ENCODE measurements around the gene USP2.

Gene USP2

DNA sequence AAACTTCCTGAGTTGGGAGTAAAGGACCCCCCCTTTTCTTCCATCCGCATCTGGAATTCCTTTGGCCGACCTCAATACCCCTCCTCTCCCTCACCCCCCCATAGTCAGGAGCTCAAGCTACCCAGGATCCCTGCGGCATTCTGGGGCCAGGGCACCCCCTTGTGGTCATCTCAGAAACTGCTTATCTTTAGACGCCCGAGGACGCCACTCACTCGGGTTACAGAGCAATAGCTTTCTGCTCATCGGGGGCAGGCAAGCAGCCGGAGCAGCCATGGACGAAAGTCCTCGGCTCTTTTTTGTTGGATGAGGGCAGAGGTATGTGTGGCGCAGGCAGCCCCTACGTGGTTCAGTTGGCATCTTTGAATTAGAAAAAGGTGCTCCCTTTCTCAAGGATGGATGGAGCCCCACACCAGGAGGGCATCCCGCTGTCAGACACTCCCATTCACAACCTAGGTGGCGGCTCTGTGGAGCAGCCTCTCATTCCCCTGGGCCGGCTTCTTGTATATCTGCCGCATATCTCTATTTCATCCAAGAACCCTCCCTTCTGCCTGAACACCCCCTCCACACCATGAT is 43.1 kb downstream of the USP2 start:
- no peaks in the 10 kb centered on the region for H3K9me3 ChIP-seq (ENCODE audit: control insufficient read depth in 1 of 2, low read length in 2 of 2)
- peak overlapping the region; percentile 11 to 67 for H3K4me3 ChIP-seq (ENCODE audit: low read depth in 1 of 2, low read length in 2 of 2)
- no peaks in the 10 kb centered on the region for H3K27me3 ChIP-seq (ENCODE audit: low read depth, low read length)
- peaks cover 12 to 66% of the 10 kb centered on the region in 2 donors for H3K4me1 ChIP-seq (ENCODE audit: control insufficient read depth in 1 of 2, insufficient read depth in 2 of 2, low read length in 2 of 2)
- no peaks in the 10 kb centered on the region for H3K36me3 ChIP-seq (ENCODE audit: control insufficient read depth in 1 of 2, insufficient read depth in 2 of 2, low read length in 2 of 2)
- peak overlapping the region; percentile 16 for H3K27ac ChIP-seq (ENCODE audit: low read length)

- peak overlapping the region in 1 of 2 donors; percentile 67 for H3K4me3 ChIP-seq (ENCODE audit: low read depth in 1 of 2, low read length in 2 of 2)
Measured at GRCh38 chr11:119337581-119338317, 43.7 kb downstream of the USP2 start.

GRCh38 chr11:119336744-119337469 is 44.6 kb downstream of the USP2 start:
- no peaks in the 10 kb centered on the region for H3K9me3 ChIP-seq (ENCODE audit: control insufficient read depth in 1 of 2, low read length in 2 of 2)
- no peaks in the 10 kb centered on the region for H3K36me3 ChIP-seq (ENCODE audit: control insufficient read depth in 1 of 2, insufficient read depth in 2 of 2, low read length in 2 of 2)
- H3K4me3 ChIP-seq (ENCODE audit: low read depth in 1 of 2, low read length in 2 of 2), result no peak overlapping the region
- no peaks in the 10 kb centered on the region for H3K27me3 ChIP-seq (ENCODE audit: low read depth, low read length)
- peaks cover 12 to 66% of the 10 kb centered on the region in 2 donors for H3K4me1 ChIP-seq (ENCODE audit: control insufficient read depth in 1 of 2, insufficient read depth in 2 of 2, low read length in 2 of 2)
- peak overlapping the region; percentile 40 for H3K27ac ChIP-seq (ENCODE audit: low read length)

More at GRCh38 chr11:119337581-119338317, 43.7 kb downstream of the USP2 start:
- Histone ChIP-seq H3K9me3 (ENCODE audit: control insufficient read depth in 1 of 2, low read length in 2 of 2) (no peaks in the 10 kb centered on the region), H3K27me3 (ENCODE audit: low read depth, low read length) (no peaks in the 10 kb centered on the region), H3K4me1 (ENCODE audit: control insufficient read depth in 1 of 2, insufficient read depth in 2 of 2, low read length in 2 of 2) (peaks cover 12 to 66% of the 10 kb centered on the region in 2 donors), H3K36me3 (ENCODE audit: control insufficient read depth in 1 of 2, insufficient read depth in 2 of 2, low read length in 2 of 2) (no peaks in the 10 kb centered on the region), H3K27ac (ENCODE audit: low read length) (peak overlapping the region; percentile 40)

DNA sequence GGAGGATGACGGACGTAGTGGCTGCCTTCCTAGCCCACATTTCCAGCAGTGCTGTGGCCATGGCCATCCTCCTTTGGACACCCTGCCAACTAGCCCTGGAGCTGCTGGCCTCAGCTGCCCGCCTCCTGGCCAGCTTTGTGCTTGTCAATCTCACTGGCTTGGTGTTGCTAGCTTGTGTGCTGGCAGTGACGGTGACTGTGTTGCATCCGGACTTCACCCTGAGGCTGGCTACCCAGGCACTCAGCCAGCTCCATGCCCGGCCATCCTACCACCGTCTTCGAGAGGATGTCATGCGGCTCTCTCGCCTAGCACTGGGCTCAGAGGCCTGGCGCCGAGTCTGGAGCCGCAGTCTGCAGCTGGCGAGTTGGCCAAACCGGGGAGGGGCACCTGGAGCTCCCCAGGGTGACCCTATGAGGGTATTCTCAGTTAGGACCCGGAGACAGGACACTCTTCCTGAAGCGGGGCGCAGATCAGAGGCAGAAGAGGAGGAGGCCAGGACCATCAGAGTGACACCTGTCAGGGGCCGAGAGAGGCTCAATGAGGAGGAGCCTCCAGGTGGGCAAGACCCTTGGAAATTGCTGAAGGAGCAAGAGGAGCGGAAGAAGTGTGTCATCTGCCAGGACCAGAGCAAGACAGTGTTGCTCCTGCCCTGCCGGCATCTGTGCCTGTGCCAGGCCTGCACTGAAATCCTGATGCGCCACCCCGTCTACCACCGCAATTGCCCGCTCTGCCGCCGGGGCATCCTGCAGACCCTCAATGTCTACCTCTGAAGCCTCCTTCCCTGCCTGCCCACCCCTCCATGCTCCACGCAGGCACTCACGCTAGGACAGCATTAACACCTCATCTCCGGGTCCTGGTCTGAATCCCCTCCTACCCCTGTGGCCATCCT is 45.6 kb downstream of the USP2 start:
- H3K27ac ChIP-seq (ENCODE audit: low read length), result no peak overlapping the region
- peaks cover 12 to 59% of the 10 kb centered on the region in 2 donors for H3K4me1 ChIP-seq (ENCODE audit: control insufficient read depth in 1 of 2, insufficient read depth in 2 of 2, low read length in 2 of 2)
- H3K9me3 ChIP-seq (ENCODE audit: control insufficient read depth in 1 of 2, low read length in 2 of 2), result no peaks in the 10 kb centered on the region
- no peaks in the 10 kb centered on the region for H3K36me3 ChIP-seq (ENCODE audit: control insufficient read depth in 1 of 2, insufficient read depth in 2 of 2, low read length in 2 of 2)
- peak overlapping the region; percentile 81 to 86 for H3K4me3 ChIP-seq (ENCODE audit: low read depth in 1 of 2, low read length in 2 of 2)
- no peaks in the 10 kb centered on the region for H3K27me3 ChIP-seq (ENCODE audit: low read depth, low read length)

DNA sequence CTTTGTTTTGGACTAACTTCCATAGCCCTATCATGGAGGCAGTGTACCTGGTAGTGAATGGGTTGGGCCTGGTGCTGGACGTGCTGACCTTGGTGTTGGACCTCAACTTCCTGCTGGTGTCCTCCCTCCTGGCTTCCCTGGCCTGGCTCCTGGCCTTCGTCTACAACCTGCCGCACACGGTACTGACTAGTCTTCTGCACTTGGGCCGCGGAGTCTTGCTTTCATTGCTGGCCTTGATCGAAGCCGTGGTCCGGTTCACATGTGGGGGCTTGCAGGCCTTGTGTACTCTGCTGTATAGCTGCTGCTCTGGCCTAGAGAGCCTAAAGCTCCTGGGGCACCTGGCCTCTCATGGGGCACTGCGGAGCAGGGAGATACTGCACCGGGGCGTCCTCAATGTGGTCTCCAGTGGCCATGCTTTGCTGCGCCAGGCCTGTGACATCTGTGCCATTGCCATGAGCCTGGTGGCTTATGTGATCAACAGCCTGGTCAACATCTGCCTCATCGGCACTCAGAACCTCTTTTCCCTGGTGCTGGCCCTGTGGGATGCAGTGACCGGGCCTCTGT is 46.3 kb downstream of the USP2 start:
- H3K27me3 ChIP-seq (ENCODE audit: low read depth, low read length), result no peaks in the 10 kb centered on the region
- peaks cover 12 to 53% of the 10 kb centered on the region in 2 donors for H3K4me1 ChIP-seq (ENCODE audit: control insufficient read depth in 1 of 2, insufficient read depth in 2 of 2, low read length in 2 of 2)
- H3K27ac ChIP-seq (ENCODE audit: low read length), result peak overlapping the region; percentile 76
- no peaks in the 10 kb centered on the region for H3K9me3 ChIP-seq (ENCODE audit: control insufficient read depth in 1 of 2, low read length in 2 of 2)
- H3K36me3 ChIP-seq (ENCODE audit: control insufficient read depth in 1 of 2, insufficient read depth in 2 of 2, low read length in 2 of 2), result no peaks in the 10 kb centered on the region
- H3K4me3 ChIP-seq (ENCODE audit: low read depth in 1 of 2, low read length in 2 of 2), result peak overlapping the region; percentile 81 to 86

DNA sequence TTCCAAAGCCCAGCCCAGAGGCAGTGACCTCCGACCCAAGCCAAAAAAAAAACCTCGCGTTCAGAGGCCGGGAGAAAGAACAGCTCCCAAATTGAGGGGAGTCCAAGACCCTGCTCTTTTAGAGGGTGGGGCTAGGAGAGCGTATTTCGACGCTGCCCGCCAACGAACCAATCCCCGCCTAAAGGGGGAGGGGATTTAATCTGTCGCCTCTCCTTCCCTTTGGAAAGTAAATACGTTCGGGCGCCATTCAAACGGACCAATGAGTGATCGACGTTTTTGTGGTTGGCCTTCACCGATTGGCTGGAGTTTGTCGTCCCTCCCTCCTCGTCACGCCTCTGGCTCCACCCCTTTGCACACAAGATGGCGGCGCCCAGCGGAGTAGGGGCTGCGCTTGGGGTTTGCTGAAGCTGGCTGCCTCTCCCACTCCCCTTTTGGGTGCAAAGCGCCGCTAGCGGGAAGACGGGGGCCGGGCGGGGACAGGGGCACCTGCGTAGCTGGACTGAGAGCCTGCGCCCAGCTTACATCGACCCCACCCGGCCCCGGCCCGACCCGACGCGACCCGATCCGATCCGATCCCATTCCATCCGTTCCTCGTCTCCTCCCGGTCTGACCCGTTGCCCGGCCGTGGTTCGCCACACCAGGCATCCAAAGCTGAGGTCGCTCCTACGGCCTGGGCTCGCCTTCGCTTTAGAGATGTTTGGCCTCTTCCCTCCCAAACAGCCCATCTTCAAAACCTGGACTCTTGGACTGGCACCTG is 47.1 kb downstream of the USP2 start, which contains the start of gene RNF26:
RNF26 (plus strand) TSS at position 354 of the 757 bp plus-strand sequence. CDS start 596 bp downstream, outside the sequence.
- Histone ChIP-seq H3K36me3 (ENCODE audit: control insufficient read depth in 1 of 2, insufficient read depth in 2 of 2, low read length in 2 of 2) (no peaks in the 10 kb centered on the region), H3K4me1 (ENCODE audit: control insufficient read depth in 1 of 2, insufficient read depth in 2 of 2, low read length in 2 of 2) (peaks cover 12 to 45% of the 10 kb centered on the region in 2 donors), H3K27ac (ENCODE audit: low read length) (peak within 1 kb of the TSS; percentile 76), H3K9me3 (ENCODE audit: control insufficient read depth in 1 of 2, low read length in 2 of 2) (no peaks in the 10 kb centered on the region), H3K27me3 (ENCODE audit: low read depth, low read length) (no peaks in the 10 kb centered on the region), H3K4me3 (ENCODE audit: low read depth in 1 of 2, low read length in 2 of 2) (peak within 1 kb of the TSS; percentile 81 to 86)

DNA sequence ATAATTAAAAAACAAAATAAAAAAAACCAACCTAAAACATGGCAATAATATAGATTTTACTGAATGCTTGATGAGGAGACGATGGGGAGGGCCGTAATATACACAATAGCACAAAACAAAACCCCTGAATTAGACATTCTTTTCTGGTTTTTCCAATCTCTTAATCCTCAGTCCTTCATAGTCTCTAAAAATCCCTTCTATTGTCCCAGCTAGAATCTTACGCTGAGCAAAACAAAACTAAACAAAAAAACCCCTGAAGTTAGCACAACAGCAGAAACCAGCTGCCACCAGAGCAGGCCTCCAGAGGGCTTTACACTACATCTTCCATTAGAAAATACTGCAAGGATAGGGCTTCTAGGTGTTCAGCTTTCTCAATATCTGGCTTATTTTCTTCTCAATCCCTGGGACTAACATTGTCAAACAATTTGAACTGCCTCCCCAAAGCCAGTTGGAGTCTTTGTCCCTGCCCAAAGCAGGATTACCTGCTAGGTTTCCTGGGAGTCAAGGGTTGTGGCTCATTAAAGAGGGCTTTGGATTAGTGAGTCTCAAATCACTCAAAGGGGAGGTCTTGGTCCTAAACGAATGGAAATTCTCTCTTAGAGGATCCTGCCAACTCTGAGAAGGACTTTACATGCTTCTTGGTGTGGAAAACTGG is 49.3 kb downstream of the USP2 start:
- Histone ChIP-seq H3K4me3 (ENCODE audit: low read depth in 1 of 2, low read length in 2 of 2) (no peak overlapping the region), H3K9me3 (ENCODE audit: control insufficient read depth in 1 of 2, low read length in 2 of 2) (no peaks in the 10 kb centered on the region), H3K36me3 (ENCODE audit: control insufficient read depth in 1 of 2, insufficient read depth in 2 of 2, low read length in 2 of 2) (no peaks in the 10 kb centered on the region), H3K27ac (ENCODE audit: low read length) (no peak overlapping the region), H3K27me3 (ENCODE audit: low read depth, low read length) (no peaks in the 10 kb centered on the region), H3K4me1 (ENCODE audit: control insufficient read depth in 1 of 2, insufficient read depth in 2 of 2, low read length in 2 of 2) (peaks cover 9 to 24% of the 10 kb centered on the region in 2 donors)

DNA sequence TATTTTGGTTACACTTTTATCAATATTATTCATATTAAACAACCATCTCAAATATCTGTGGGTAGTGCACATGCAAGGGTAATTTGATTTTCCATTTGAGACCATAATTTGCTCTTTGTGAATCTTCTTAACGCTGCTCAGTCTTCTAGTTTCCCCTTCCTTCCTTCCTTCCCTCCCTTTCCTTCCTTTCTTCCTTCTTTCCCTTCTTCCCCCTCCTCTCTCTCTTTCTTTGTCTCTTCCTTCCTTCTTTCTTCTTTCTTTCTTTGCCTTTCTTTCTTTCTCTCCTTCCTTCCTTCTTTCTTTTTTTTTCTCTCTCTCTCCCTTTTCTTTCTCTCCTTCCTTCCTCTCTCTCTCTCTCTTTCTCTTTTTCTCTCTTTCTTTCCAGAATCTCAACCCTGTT is 51.3 kb downstream of the USP2 start:
- no peak overlapping the region for H3K27ac ChIP-seq (ENCODE audit: low read length)
- H3K4me3 ChIP-seq (ENCODE audit: low read depth in 1 of 2, low read length in 2 of 2), result no peak overlapping the region
- H3K27me3 ChIP-seq (ENCODE audit: low read depth, low read length), result no peaks in the 10 kb centered on the region
- no peaks in the 10 kb centered on the region for H3K36me3 ChIP-seq (ENCODE audit: control insufficient read depth in 1 of 2, insufficient read depth in 2 of 2, low read length in 2 of 2)
- no peaks in the 10 kb centered on the region for H3K9me3 ChIP-seq (ENCODE audit: control insufficient read depth in 1 of 2, low read length in 2 of 2)
- H3K4me1 ChIP-seq (ENCODE audit: control insufficient read depth in 1 of 2, insufficient read depth in 2 of 2, low read length in 2 of 2), result peaks cover 5% of the 10 kb centered on the region in 2 donors

- Histone ChIP-seq H3K4me3 (ENCODE audit: low read depth in 1 of 2, low read length in 2 of 2) (no peak overlapping the region), H3K9me3 (ENCODE audit: control insufficient read depth in 1 of 2, low read length in 2 of 2) (no peaks in the 10 kb centered on the region), H3K27me3 (ENCODE audit: low read depth, low read length) (no peaks in the 10 kb centered on the region), H3K27ac (ENCODE audit: low read length) (no peak overlapping the region), H3K36me3 (ENCODE audit: control insufficient read depth in 1 of 2, insufficient read depth in 2 of 2, low read length in 2 of 2) (no peaks in the 10 kb centered on the region), H3K4me1 (ENCODE audit: control insufficient read depth in 1 of 2, insufficient read depth in 2 of 2, low read length in 2 of 2) (no peaks in the 10 kb centered on the region)
Measured at GRCh38 chr11:119329320-119329719, 52.2 kb downstream of the USP2 start.

GRCh38 chr11:119324189-119324588 is 57.3 kb downstream of the USP2 start:
- Histone ChIP-seq H3K27me3 (ENCODE audit: low read depth, low read length) (peaks cover 4% of the 10 kb centered on the region), H3K4me1 (ENCODE audit: control insufficient read depth in 1 of 2, insufficient read depth in 2 of 2, low read length in 2 of 2) (peaks cover 9 to 25% of the 10 kb centered on the region in 2 donors), H3K4me3 (ENCODE audit: low read depth in 1 of 2, low read length in 2 of 2) (no peak overlapping the region), H3K27ac (ENCODE audit: low read length) (no peak overlapping the region), H3K36me3 (ENCODE audit: control insufficient read depth in 1 of 2, insufficient read depth in 2 of 2, low read length in 2 of 2) (no peaks in the 10 kb centered on the region), H3K9me3 (ENCODE audit: control insufficient read depth in 1 of 2, low read length in 2 of 2) (no peaks in the 10 kb centered on the region)

Measured in muscle layer of duodenum (tissue), 2 donors.